Measurements from ENCODE around the gene MSI2. TPM values are rescaled to one million over a fixed set of nuclear protein-coding genes. Genes with fewer than 3 reads are reported as not detected.

MSI2 gene
- polyA plus RNA-seq, 1 of the 3 experiments (the other 2 are of a cell fraction): 24.1 TPM

- no peaks in the 10 kb centered on the region for H3K9me2 ChIP-seq
- no peak overlapping the region for H3K4me2 ChIP-seq
- no peak for DNase-seq
- H3K27me3 ChIP-seq (ENCODE audit: insufficient read depth): no peaks in the 10 kb centered on the region
- TF ChIP-seq REST (IDR thresholded peaks at IDR 0.05; ENCODE audit: low read depth, low read length): no peak
- no peak for TF ChIP-seq RAD21 (IDR thresholded peaks at IDR 0.05; ENCODE audit: low read length)
- no peak for TF ChIP-seq CHD2 (IDR thresholded peaks at IDR 0.05; ENCODE audit: low read length, partially characterized antibody)
- TF ChIP-seq SIN3A (IDR thresholded peaks at IDR 0.05; ENCODE audit: borderline replicate concordance, low read depth, low read length): no peak
- no peak for TF ChIP-seq YY1 (IDR thresholded peaks at IDR 0.05; ENCODE audit: low read depth)
- TF ChIP-seq FOXM1 (IDR thresholded peaks at IDR 0.05; ENCODE audit: low read depth): no peak
- no peak for TF ChIP-seq POLR2AphosphoS5 (IDR thresholded peaks at IDR 0.05; ENCODE audit: low read depth, low read length)
- TF ChIP-seq RFX5 (IDR thresholded peaks at IDR 0.05; ENCODE audit: low read length): no peak
- TF ChIP-seq GATA2 (CRISPR knock-in tag; IDR thresholded peaks at IDR 0.05): no peak
- TF ChIP-seq TAF1 (IDR thresholded peaks at IDR 0.05; ENCODE audit: borderline replicate concordance, low read depth, low read length): no peak
- TF ChIP-seq FOSL2 (IDR thresholded peaks at IDR 0.05; ENCODE audit: borderline replicate concordance, low read depth): no peak
- no peak for TF ChIP-seq ELF1 (IDR thresholded peaks at IDR 0.05)
- no peak for TF ChIP-seq EP300 (IDR thresholded peaks at IDR 0.05; ENCODE audit: borderline replicate concordance in 1 of 2, low read depth in 1 of 2, low read length in 1 of 2)
- TF ChIP-seq PBX3 (IDR thresholded peaks at IDR 0.05): no peak
- TF ChIP-seq EZH2phosphoT487 (IDR thresholded peaks at IDR 0.05; ENCODE audit: borderline replicate concordance, low read depth): no peak
- no peak for TF ChIP-seq RCOR1 (IDR thresholded peaks at IDR 0.05; ENCODE audit: low read length)
- no peak for TF ChIP-seq IRF3 (IDR thresholded peaks at IDR 0.05; ENCODE audit: low read depth, low read length)
- H3K9me3 ChIP-seq: no peaks in the 10 kb centered on the region
- H2AFZ ChIP-seq (ENCODE audit: low read depth): no peak overlapping the region
- POLR2A ChIA-PET: interaction anchor here (1.6 kb wide), 1 partner anchor 28 kb away, joined by 3 read pairs; no protein-coding TSS in a partner anchor
- H3K36me3 ChIP-seq (replicated peaks in 1 of 2; ENCODE audit: control insufficient read depth in 1 of 2, insufficient read depth in 2 of 2, low read length in 1 of 2): peaks cover 0 to 7% of the 10 kb centered on the region in 2 experiments
- no peaks in the 10 kb centered on the region for H3F3A ChIP-seq (replicated peaks; ENCODE audit: insufficient read depth)
- CTCF ChIA-PET: interaction anchor here (0.9 to 3.6 kb wide), 7 partner anchors 9 to 146 kb away, joined by 3 to 12 read pairs (median 3); no protein-coding TSS in a partner anchor
- no peak overlapping the region for H3K4me3 ChIP-seq (ENCODE audit: low read depth in 2 of 2, low read length in 1 of 2)
- peak overlapping the region in 1 of 2 experiments; percentile 57; a peak in 2 of 4 replicates for H3K27ac ChIP-seq (ENCODE audit: low read depth in 2 of 2, low read length in 1 of 2)
- H3K79me2 ChIP-seq (ENCODE audit: insufficient read depth): no peaks in the 10 kb centered on the region
- H3K9ac ChIP-seq: no peak overlapping the region
- no peaks in the 10 kb centered on the region for H4K20me1 ChIP-seq (ENCODE audit: insufficient read depth)
- 88% methylated on average over 20 of the region's 20 CpGs for WGBS (ENCODE audit: low lambda C conversion rate)
- H3K4me1 ChIP-seq (ENCODE audit: control insufficient read depth in 1 of 2, insufficient read depth in 2 of 2, low read depth in 1 of 2, low read length in 1 of 2): peaks cover 0 to 39% of the 10 kb centered on the region in 2 experiments; a peak in 1 of 4 replicates
Measured at GRCh38 chr17:57636985-57637665, 380.8 kb downstream of the MSI2 start.
